Cerebellar nuclear complex (tissue), 1 donor: ENCODE results near the gene KCNIP1.

Source experiments
- DNase-seq, 2 experiments: peaks; one replicate each; lab custom pipeline; 2025; lab: John Stamatoyannopoulos, UW

Gene KCNIP1

GRCh38 chr5:170483701-170484458 lies 19.9 kb upstream of the KCNIP1 start:
- DNase-seq: no peak

GRCh38 chr5:170484459-170484831 lies 19.4 kb upstream of the KCNIP1 start:
- no peak for DNase-seq

GRCh38 chr5:170484847-170485615 lies 18.8 kb upstream of the KCNIP1 start:
- DNase-seq: no peak

GRCh38 chr5:170485616-170485911 lies 18.3 kb upstream of the KCNIP1 start:
- no peak for DNase-seq

GRCh38 chr5:170486371-170486770 lies 17.4 kb upstream of the KCNIP1 start:
- DNase-seq: no peak

- DNase-seq: no peak
Measured at GRCh38 chr5:170488570-170488969, 15.2 kb upstream of the KCNIP1 start.

GRCh38 chr5:170489199-170489598 lies 14.6 kb upstream of the KCNIP1 start:
- DNase-seq: no peak

- DNase-seq: no peak
Measured at GRCh38 chr5:170490381-170490780, 13.4 kb upstream of the KCNIP1 start.

- no peak for DNase-seq
Measured at GRCh38 chr5:170491479-170491878, 12.3 kb upstream of the KCNIP1 start.

- DNase-seq: no peak
Measured at GRCh38 chr5:170493028-170493820, 10.6 kb upstream of the KCNIP1 start.

GRCh38 chr5:170494041-170494440 lies 9.8 kb upstream of the KCNIP1 start:
- no peak for DNase-seq

GRCh38 chr5:170495825-170496661 lies 7.8 kb upstream of the KCNIP1 start:
- DNase-seq: no peak

GRCh38 chr5:170496662-170497028 lies 7.2 kb upstream of the KCNIP1 start:
- DNase-seq: no peak

- no peak for DNase-seq
Measured at GRCh38 chr5:170497311-170498038, 6.3 kb upstream of the KCNIP1 start.

- DNase-seq: no peak
Measured at GRCh38 chr5:170498811-170499351, 4.9 kb upstream of the KCNIP1 start.

- no peak for DNase-seq
Measured at GRCh38 chr5:170499621-170500020, 4.2 kb upstream of the KCNIP1 start.

GRCh38 chr5:170501361-170501760 lies 2.5 kb upstream of the KCNIP1 start:
- no peak for DNase-seq

GRCh38 chr5:170501931-170502330 lies 1.9 kb upstream of the KCNIP1 start:
- DNase-seq: no peak

- no peak for DNase-seq
Measured at GRCh38 chr5:170504616-170505266, 921 bp downstream of the KCNIP1 start.

GRCh38 chr5:170508036-170508435 lies 4.2 kb downstream of the KCNIP1 start:
- DNase-seq: no peak
